HUES48 (cell line): ENCODE measurements around the gene ANKS1B.

Experiments used
- H3K27ac ChIP-seq: one replicate; pipeline ENCODE4 v1.7.0; 2013; ENCODE audit warnings: low read depth, low read length, inconsistent platforms
- H3K27me3 ChIP-seq: 2 replicates; pipeline ENCODE4 v1.6.1; 2013; ENCODE audit warnings: mild to moderate bottlenecking, low read length; ENCODE audit not compliant: control insufficient read depth, insufficient read depth
- H3K36me3 ChIP-seq: 2 replicates; pipeline ENCODE4 v1.6.1; 2013; ENCODE audit warnings: low read length; ENCODE audit not compliant: control insufficient read depth, insufficient read depth
- H3K4me1 ChIP-seq: 2 replicates; pipeline ENCODE4 v1.6.1; 2013; ENCODE audit warnings: mild to moderate bottlenecking, low read length; ENCODE audit not compliant: control insufficient read depth, insufficient read depth
- H3K4me3 ChIP-seq: 2 replicates; pipeline ENCODE4 v1.5.1; 2013; ENCODE audit warnings: mild to moderate bottlenecking, low read depth, low read length
- H3K9ac ChIP-seq: 2 replicates; pipeline ENCODE4 v1.6.1; 2013; ENCODE audit warnings: mild to moderate bottlenecking, low read depth, low read length, moderate library complexity
- H3K9me3 ChIP-seq: 2 replicates; pipeline ENCODE4 v1.6.1; 2013; ENCODE audit warnings: low read length; ENCODE audit not compliant: control insufficient read depth, insufficient read depth

Gene ANKS1B

GRCh38 chr12:99059824-99060511 lies 924.8 kb downstream of the ANKS1B start:
- H3K9ac ChIP-seq = no peak overlapping the region
- no peaks in the 10 kb centered on the region for H3K27me3 ChIP-seq
- H3K4me3 ChIP-seq = no peak overlapping the region
- H3K36me3 ChIP-seq = no peaks in the 10 kb centered on the region
- H3K9me3 ChIP-seq = no peaks in the 10 kb centered on the region
- no peak overlapping the region for H3K27ac ChIP-seq
- H3K4me1 ChIP-seq = no peaks in the 10 kb centered on the region

GRCh38 chr12:99057670-99058069 lies 927.1 kb downstream of the ANKS1B start:
- Histone ChIP-seq H3K27me3 (no peaks in the 10 kb centered on the region), H3K9ac (no peak overlapping the region), H3K36me3 (no peaks in the 10 kb centered on the region), H3K4me3 (no peak overlapping the region), H3K4me1 (no peaks in the 10 kb centered on the region), H3K9me3 (no peaks in the 10 kb centered on the region), H3K27ac (no peak overlapping the region)

GRCh38 chr12:99056186-99056585 lies 928.5 kb downstream of the ANKS1B start:
- H3K9me3 ChIP-seq = no peaks in the 10 kb centered on the region
- no peak overlapping the region for H3K27ac ChIP-seq
- H3K9ac ChIP-seq = no peak overlapping the region
- no peaks in the 10 kb centered on the region for H3K4me1 ChIP-seq
- H3K4me3 ChIP-seq = no peak overlapping the region
- no peaks in the 10 kb centered on the region for H3K27me3 ChIP-seq
- H3K36me3 ChIP-seq = no peaks in the 10 kb centered on the region

GRCh38 chr12:99055299-99055698 lies 929.4 kb downstream of the ANKS1B start:
- Histone ChIP-seq H3K4me3 (no peak overlapping the region), H3K9me3 (no peaks in the 10 kb centered on the region), H3K4me1 (no peaks in the 10 kb centered on the region), H3K9ac (no peak overlapping the region), H3K36me3 (no peaks in the 10 kb centered on the region), H3K27ac (no peak overlapping the region), H3K27me3 (no peaks in the 10 kb centered on the region)

- Histone ChIP-seq H3K9me3 (no peaks in the 10 kb centered on the region), H3K4me1 (no peaks in the 10 kb centered on the region), H3K36me3 (no peaks in the 10 kb centered on the region), H3K4me3 (no peak overlapping the region), H3K27ac (no peak overlapping the region), H3K9ac (no peak overlapping the region), H3K27me3 (no peaks in the 10 kb centered on the region)
Measured at GRCh38 chr12:99054601-99055128, 930.1 kb downstream of the ANKS1B start.

GRCh38 chr12:99053616-99054362 lies 930.9 kb downstream of the ANKS1B start:
- Histone ChIP-seq H3K9me3 (no peaks in the 10 kb centered on the region), H3K4me3 (no peak overlapping the region), H3K4me1 (no peaks in the 10 kb centered on the region), H3K36me3 (no peaks in the 10 kb centered on the region), H3K27me3 (no peaks in the 10 kb centered on the region), H3K27ac (no peak overlapping the region), H3K9ac (no peak overlapping the region)

GRCh38 chr12:99049774-99050173 lies 935.0 kb downstream of the ANKS1B start:
- no peak overlapping the region for H3K4me3 ChIP-seq
- H3K4me1 ChIP-seq = no peaks in the 10 kb centered on the region
- no peak overlapping the region for H3K27ac ChIP-seq
- H3K9me3 ChIP-seq = no peaks in the 10 kb centered on the region
- no peak overlapping the region for H3K9ac ChIP-seq
- no peaks in the 10 kb centered on the region for H3K27me3 ChIP-seq
- no peaks in the 10 kb centered on the region for H3K36me3 ChIP-seq

GRCh38 chr12:99045158-99045557 lies 939.6 kb downstream of the ANKS1B start:
- H3K27me3 ChIP-seq = no peaks in the 10 kb centered on the region
- no peak overlapping the region for H3K4me3 ChIP-seq
- H3K36me3 ChIP-seq = no peaks in the 10 kb centered on the region
- no peak overlapping the region for H3K27ac ChIP-seq
- peaks cover 3% of the 10 kb centered on the region; the same call in 1 of the 2 replicates for H3K4me1 ChIP-seq
- H3K9ac ChIP-seq = no peak overlapping the region
- H3K9me3 ChIP-seq = no peaks in the 10 kb centered on the region

- Histone ChIP-seq H3K36me3 (no peaks in the 10 kb centered on the region), H3K4me3 (no peak overlapping the region), H3K4me1 (peaks cover 3% of the 10 kb centered on the region; the same call in 1 of the 2 replicates), H3K9ac (no peak overlapping the region), H3K9me3 (no peaks in the 10 kb centered on the region), H3K27ac (no peak overlapping the region), H3K27me3 (no peaks in the 10 kb centered on the region)
Measured at GRCh38 chr12:99043319-99043914, 941.3 kb downstream of the ANKS1B start.

- Histone ChIP-seq H3K4me3 (no peak overlapping the region), H3K4me1 (peaks cover 3% of the 10 kb centered on the region; the same call in 1 of the 2 replicates), H3K9me3 (no peaks in the 10 kb centered on the region), H3K27ac (no peak overlapping the region), H3K9ac (no peak overlapping the region), H3K36me3 (no peaks in the 10 kb centered on the region), H3K27me3 (no peaks in the 10 kb centered on the region)
Measured at GRCh38 chr12:99042226-99042625, 942.5 kb downstream of the ANKS1B start.
